Measurements from ENCODE around the gene GDI1. TPM values are rescaled to one million over a fixed set of nuclear protein-coding genes. Genes with fewer than 3 reads are reported as not detected.
A peak's percentile ranks its signal among the peaks of the same experiment; 100 is the strongest.

GDI1 gene
- total and polyA plus RNA-seq, 2 of the 8 experiments (the other 6 are each of a cell fraction or from before 2014, with no cell fraction given), result 83.1 to 136 TPM

DNA sequence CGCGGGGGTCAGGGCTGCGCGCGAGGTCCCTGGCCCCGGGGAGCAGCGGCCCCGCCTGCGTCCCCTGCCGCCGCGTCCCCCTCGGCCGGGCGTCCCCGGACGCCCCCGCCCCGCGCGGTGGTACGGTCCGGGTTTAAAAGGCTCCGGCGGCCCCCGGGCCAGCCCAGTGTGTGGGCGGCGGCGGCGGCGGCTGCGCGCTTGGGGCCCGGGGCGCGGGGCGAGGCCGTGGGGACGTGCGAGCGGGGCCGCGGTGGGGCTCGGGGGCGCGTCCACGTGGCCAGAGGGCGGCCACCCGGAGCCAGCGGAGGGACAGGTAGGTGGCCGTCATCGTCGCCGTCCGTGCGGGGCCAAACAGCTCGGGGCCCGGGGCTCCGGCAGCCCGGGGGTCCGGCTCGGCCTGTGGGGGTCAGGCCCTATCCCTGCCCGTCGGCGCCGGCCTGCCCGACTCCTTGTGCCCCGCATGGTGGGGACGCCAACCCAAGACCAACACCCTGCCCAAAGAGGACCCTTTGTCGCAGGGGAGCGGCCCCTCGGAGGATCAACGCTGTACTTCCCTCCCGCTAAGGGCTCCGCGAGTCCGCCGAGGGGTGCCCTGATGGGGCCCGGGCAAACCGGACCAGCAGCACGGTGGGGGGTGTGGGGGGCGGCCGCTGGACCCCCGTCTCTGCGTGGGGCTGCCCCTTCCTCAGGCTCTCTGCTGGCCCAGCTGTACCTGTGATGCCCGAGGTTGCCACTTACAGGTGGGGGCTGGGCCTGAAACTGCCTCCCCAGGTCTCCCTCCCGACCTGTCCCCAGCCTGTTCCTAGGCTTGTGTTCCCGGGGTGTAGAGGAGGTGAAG, 21.4 kb downstream of the GDI1 start, which contains the start of gene PLXNA3 (continued):
- TF ChIP-seq, protein P1, sequence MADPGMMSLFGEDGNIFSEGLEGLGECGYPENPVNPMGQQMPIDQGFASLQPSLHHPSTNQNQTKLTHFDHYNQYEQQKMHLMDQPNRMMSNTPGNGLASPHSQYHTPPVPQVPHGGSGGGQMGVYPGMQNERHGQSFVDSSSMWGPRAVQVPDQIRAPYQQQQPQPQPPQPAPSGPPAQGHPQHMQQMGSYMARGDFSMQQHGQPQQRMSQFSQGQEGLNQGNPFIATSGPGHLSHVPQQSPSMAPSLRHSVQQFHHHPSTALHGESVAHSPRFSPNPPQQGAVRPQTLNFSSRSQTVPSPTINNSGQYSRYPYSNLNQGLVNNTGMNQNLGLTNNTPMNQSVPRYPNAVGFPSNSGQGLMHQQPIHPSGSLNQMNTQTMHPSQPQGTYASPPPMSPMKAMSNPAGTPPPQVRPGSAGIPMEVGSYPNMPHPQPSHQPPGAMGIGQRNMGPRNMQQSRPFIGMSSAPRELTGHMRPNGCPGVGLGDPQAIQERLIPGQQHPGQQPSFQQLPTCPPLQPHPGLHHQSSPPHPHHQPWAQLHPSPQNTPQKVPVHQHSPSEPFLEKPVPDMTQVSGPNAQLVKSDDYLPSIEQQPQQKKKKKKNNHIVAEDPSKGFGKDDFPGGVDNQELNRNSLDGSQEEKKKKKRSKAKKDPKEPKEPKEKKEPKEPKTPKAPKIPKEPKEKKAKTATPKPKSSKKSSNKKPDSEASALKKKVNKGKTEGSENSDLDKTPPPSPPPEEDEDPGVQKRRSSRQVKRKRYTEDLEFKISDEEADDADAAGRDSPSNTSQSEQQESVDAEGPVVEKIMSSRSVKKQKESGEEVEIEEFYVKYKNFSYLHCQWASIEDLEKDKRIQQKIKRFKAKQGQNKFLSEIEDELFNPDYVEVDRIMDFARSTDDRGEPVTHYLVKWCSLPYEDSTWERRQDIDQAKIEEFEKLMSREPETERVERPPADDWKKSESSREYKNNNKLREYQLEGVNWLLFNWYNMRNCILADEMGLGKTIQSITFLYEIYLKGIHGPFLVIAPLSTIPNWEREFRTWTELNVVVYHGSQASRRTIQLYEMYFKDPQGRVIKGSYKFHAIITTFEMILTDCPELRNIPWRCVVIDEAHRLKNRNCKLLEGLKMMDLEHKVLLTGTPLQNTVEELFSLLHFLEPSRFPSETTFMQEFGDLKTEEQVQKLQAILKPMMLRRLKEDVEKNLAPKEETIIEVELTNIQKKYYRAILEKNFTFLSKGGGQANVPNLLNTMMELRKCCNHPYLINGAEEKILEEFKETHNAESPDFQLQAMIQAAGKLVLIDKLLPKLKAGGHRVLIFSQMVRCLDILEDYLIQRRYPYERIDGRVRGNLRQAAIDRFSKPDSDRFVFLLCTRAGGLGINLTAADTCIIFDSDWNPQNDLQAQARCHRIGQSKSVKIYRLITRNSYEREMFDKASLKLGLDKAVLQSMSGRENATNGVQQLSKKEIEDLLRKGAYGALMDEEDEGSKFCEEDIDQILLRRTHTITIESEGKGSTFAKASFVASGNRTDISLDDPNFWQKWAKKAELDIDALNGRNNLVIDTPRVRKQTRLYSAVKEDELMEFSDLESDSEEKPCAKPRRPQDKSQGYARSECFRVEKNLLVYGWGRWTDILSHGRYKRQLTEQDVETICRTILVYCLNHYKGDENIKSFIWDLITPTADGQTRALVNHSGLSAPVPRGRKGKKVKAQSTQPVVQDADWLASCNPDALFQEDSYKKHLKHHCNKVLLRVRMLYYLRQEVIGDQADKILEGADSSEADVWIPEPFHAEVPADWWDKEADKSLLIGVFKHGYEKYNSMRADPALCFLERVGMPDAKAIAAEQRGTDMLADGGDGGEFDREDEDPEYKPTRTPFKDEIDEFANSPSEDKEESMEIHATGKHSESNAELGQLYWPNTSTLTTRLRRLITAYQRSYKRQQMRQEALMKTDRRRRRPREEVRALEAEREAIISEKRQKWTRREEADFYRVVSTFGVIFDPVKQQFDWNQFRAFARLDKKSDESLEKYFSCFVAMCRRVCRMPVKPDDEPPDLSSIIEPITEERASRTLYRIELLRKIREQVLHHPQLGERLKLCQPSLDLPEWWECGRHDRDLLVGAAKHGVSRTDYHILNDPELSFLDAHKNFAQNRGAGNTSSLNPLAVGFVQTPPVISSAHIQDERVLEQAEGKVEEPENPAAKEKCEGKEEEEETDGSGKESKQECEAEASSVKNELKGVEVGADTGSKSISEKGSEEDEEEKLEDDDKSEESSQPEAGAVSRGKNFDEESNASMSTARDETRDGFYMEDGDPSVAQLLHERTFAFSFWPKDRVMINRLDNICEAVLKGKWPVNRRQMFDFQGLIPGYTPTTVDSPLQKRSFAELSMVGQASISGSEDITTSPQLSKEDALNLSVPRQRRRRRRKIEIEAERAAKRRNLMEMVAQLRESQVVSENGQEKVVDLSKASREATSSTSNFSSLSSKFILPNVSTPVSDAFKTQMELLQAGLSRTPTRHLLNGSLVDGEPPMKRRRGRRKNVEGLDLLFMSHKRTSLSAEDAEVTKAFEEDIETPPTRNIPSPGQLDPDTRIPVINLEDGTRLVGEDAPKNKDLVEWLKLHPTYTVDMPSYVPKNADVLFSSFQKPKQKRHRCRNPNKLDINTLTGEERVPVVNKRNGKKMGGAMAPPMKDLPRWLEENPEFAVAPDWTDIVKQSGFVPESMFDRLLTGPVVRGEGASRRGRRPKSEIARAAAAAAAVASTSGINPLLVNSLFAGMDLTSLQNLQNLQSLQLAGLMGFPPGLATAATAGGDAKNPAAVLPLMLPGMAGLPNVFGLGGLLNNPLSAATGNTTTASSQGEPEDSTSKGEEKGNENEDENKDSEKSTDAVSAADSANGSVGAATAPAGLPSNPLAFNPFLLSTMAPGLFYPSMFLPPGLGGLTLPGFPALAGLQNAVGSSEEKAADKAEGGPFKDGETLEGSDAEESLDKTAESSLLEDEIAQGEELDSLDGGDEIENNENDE (IDR thresholded peaks at IDR 0.05; ENCODE audit: insufficient replicate concordance, low read length), result no peak
- TF ChIP-seq JUND (IDR thresholded peaks at IDR 0.05; ENCODE audit: low read length) (0 out of 2 replicates have a peak, but pooled peaks have one; percentile 30), CEBPB (IDR thresholded peaks at IDR 0.05; ENCODE audit: low read depth, low read length) (no peak), KDM5A (IDR thresholded peaks at IDR 0.05; ENCODE audit: low read length) (no peak), POLR2A (IDR thresholded peaks at IDR 0.05; ENCODE audit: control extremely low read depth in 1 of 2, low read depth in 2 of 2, low read length in 2 of 2) (peak in 1 of 2 experiments; percentile 27; a peak in 1 of 3 replicates), BCL11A (IDR thresholded peaks at IDR 0.05; ENCODE audit: low read depth in 2 of 2, low read length in 2 of 2) (no peak), TEAD4 (IDR thresholded peaks at IDR 0.05; ENCODE audit: low read depth, low read length) (no peak), GABPA (IDR thresholded peaks at IDR 0.05; ENCODE audit: borderline replicate concordance, insufficient read depth, low read length) (no peak), RNF2 (IDR thresholded peaks at IDR 0.05; ENCODE audit: borderline replicate concordance, low read depth, low read length, missing control alignments, poor library complexity, severe bottlenecking) (no peak), KDM1A (IDR thresholded peaks at IDR 0.05; ENCODE audit: borderline replicate concordance, low read length) (no peak)

Measured in H1 (cell line).